ENCODE measurements around the gene B3GNT5. TPM values are rescaled to one million over a fixed set of nuclear protein-coding genes. Genes with fewer than 3 reads are reported as not detected.

The B3GNT5 gene
- total and polyA plus RNA-seq, 9 of the 15 experiments (the other 6 are each of a cell fraction or from before 2014, with no cell fraction given) = 8.8 to 23.8 (median 14.4) TPM

GRCh38 chr3:183275418-183275817 lies 22.4 kb downstream of the B3GNT5 start (continued):
- TF ChIP-seq ZNF146 (CRISPR knock-in tag; IDR thresholded peaks at IDR 0.05; ENCODE audit: unreplicated experiment) (no peak), CBFA2T3 (IDR thresholded peaks at IDR 0.05) (no peak), RUNX1 (IDR thresholded peaks at IDR 0.05; ENCODE audit: low read depth) (no peak), ZNF395 (CRISPR knock-in tag; IDR thresholded peaks at IDR 0.05) (no peak), CLOCK (CRISPR knock-in tag; IDR thresholded peaks at IDR 0.05; ENCODE audit: borderline replicate concordance) (no peak), ZZZ3 (IDR thresholded peaks at IDR 0.05) (no peak), KLF10 (CRISPR knock-in tag; IDR thresholded peaks at IDR 0.05) (no peak), HDAC6 (IDR thresholded peaks at IDR 0.05; ENCODE audit: low read depth, low read length) (no peak), FOXA1 (IDR thresholded peaks at IDR 0.05; ENCODE audit: borderline replicate concordance) (no peak), MAFF (IDR thresholded peaks at IDR 0.05; ENCODE audit: low read length) (peak; percentile 26; the same call in 1 of the 2 replicates), DPF2 (IDR thresholded peaks at IDR 0.05) (peak; percentile 41; the same call in 1 of the 2 replicates), ZBTB17 (CRISPR knock-in tag; IDR thresholded peaks at IDR 0.05) (no peak), UBTF (IDR thresholded peaks at IDR 0.05; ENCODE audit: borderline replicate concordance in 1 of 2, low read depth in 2 of 2, low read length in 2 of 2) (no peak), POLR2AphosphoS5 (IDR thresholded peaks at IDR 0.05; ENCODE audit: control insufficient read depth, insufficient read depth, low read depth, low read length) (no peak), CBX8 (IDR thresholded peaks at IDR 0.05; ENCODE audit: borderline replicate concordance, extremely low read depth, low read depth, low read length, poor library complexity, severe bottlenecking) (no peak), ZNF124 (CRISPR knock-in tag; IDR thresholded peaks at IDR 0.05) (no peak), ZNF609 (CRISPR knock-in tag; IDR thresholded peaks at IDR 0.05; ENCODE audit: borderline replicate concordance) (no peak)
